Transverse colon (tissue), 4 donors: Measurements from ENCODE around the gene MTSS2. TPM values are rescaled to one million over a fixed set of nuclear protein-coding genes. Genes with fewer than 3 reads are reported as not detected.

Experiments used
- DNase-seq: peaks from one replicate; pipeline ENCODE4 v3.0.0-alpha.2; 2019
- H3K27ac ChIP-seq, 4 donors: fragments of 200-600 bp; sonication (generic); 2 replicates each; pipeline ENCODE4 v1.5.1; 2016 to 2018; ENCODE audit warnings: inconsistent platforms in 4 of 4
- H3K27me3 ChIP-seq: fragments of 200-600 bp; sonication (generic); 2 replicates; pipeline ENCODE4 v1.5.1; 2017; ENCODE audit warnings: inconsistent platforms
- H3K36me3 ChIP-seq, 4 donors: fragments of 200-600 bp; sonication (generic); 2 replicates each; pipeline ENCODE4 v1.5.1; 2017 to 2019; ENCODE audit warnings: inconsistent platforms in 4 of 4
- H3K4me1 ChIP-seq, 4 donors: fragments of 200-600 bp; sonication (generic); 2 replicates each; pipeline ENCODE4 v1.5.1; 2017 to 2020; ENCODE audit warnings: inconsistent platforms in 4 of 4
- H3K4me3 ChIP-seq, 4 donors: fragments of 200-600 bp; sonication (generic); 1 replicate in 1 of 4; 2 replicates in 3 of 4; pipeline versions ENCODE4 v1.5.1 to v1.6.1; 2017 to 2019; ENCODE audit warnings: inconsistent platforms in 4 of 4
- H3K9me3 ChIP-seq, 2 donors: fragments of 200-600 bp; sonication (generic); 2 replicates each; pipeline ENCODE4 v1.5.1; 2017 to 2019; ENCODE audit warnings: inconsistent platforms in 2 of 2
- CTCF ChIP-seq, 5 experiments: fragments of 200-600 bp in 3 of 5; fragments of 450-650 bp in 2 of 5; sonication (generic) in 3 of 5; IDR thresholded peaks; 1 replicate in 2 of 5; 2 replicates in 3 of 5; pipeline ENCODE4 v1.5.1; 2016 to 2017; ENCODE audit warnings: antibody characterized with exemption in 5 of 5, inconsistent platforms in 3 of 5, mild to moderate bottlenecking in 2 of 5, moderate library complexity in 1 of 5
- EP300 ChIP-seq: sonication (generic); formaldehyde crosslinking; IDR thresholded peaks from one replicate; pipeline ENCODE4 v1.6.1; 2017; ENCODE audit warnings: antibody characterized with exemption, low read depth
- POLR2A ChIP-seq: fragments of 450-650 bp; IDR thresholded peaks from one replicate; pipeline ENCODE4 v1.6.1; 2016; ENCODE audit warnings: antibody characterized with exemption, mild to moderate bottlenecking, moderate library complexity
- POLR2AphosphoS5 ChIP-seq, 3 donors: sonication (generic); formaldehyde crosslinking; IDR thresholded peaks; one replicate each; pipeline ENCODE4 v1.6.1; 2016; ENCODE audit warnings: antibody characterized with exemption in 3 of 3
- WGBS, 2 donors: methylation state at CpG; one replicate each; pipeline ENCODE4 v1.1.5; 2018; ENCODE audit warnings: low coverage in 1 of 2; 5-methylcytosine and 5-hydroxymethylcytosine counted together
- in situ Hi-C, 4 donors: fragments of 200-750 bp; cut with MboI; loops; one replicate each; pipeline versions ENCODE4 v1.15.0 to v1.15.1; 2017; ENCODE audit warnings: low sequenced_read_pairs in 3 of 4, low pct_ligation_motif_present in 1 of 4, low pct_unique_long_range_greater_than_20kb in 1 of 4
- intact Hi-C: fragments of 100-400 bp; cut with DNase I; formaldehyde crosslinking; loops from one replicate; pipeline ENCODE4 v1.15.1; 2023; ENCODE audit warnings: low total_unique reads
- total RNA-seq, 4 donors: library from RNA; depleted of rRNA; stranded (reverse); fragments of >200 nt; gene quantifications; one replicate each; pipeline ENCODE4 v1.1.0, GENCODE V29; 2016

MTSS2 gene
- total RNA-seq, 4 donors from 2014 or later = 13.9 to 149 (median 33.8) TPM

- in situ Hi-C loops = no loop called here
- H3K4me1 ChIP-seq = peaks cover 13 to 50% (median 24%) of the 10 kb centered on the region in 4 donors
- no peaks in the 10 kb centered on the region for H3K9me3 ChIP-seq
- no peak for TF ChIP-seq POLR2A
- TF ChIP-seq EP300 = no peak
- TF ChIP-seq CTCF (IDR thresholded peaks at IDR 0.05) = no peak
- TF ChIP-seq POLR2AphosphoS5 (IDR thresholded peaks at IDR 0.05) = no peak
- WGBS, 2 donors = 89 to 94% methylated on average over 7 to 31 of the region's 31 CpGs
- H3K4me3 ChIP-seq = no peak overlapping the region
- H3K27ac ChIP-seq = peak overlapping the region in 2 of 4 donors; percentile 4 to 87
- no peaks in the 10 kb centered on the region for H3K36me3 ChIP-seq
- intact Hi-C loops = no loop called here
- no peak for DNase-seq
- H3K27me3 ChIP-seq = no peaks in the 10 kb centered on the region
Measured at GRCh38 chr16:70710422-70711210, 24.8 kb upstream of the MTSS2 start.

DNA sequence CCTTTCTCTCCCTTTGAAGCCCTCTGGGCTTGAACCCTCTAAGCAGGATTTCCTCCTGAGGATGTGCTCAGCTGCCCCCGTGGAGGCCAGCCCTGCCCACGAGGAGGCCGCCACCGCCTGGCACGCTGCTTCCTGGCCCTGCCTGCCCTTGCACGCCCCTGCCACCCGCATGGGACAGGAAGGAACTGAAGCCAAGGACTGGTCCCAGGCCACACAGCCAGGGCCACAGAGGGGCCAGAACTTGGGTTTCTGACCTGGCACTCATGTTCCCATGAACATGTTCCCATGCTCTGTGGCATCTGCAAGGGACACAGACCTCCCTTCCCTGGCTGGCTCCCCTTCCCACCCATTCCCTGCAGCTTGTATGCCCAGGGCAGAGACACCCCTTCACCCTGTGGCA is 24.1 kb upstream of the MTSS2 start:
- H3K27me3 ChIP-seq = no peaks in the 10 kb centered on the region
- no peak overlapping the region for H3K4me3 ChIP-seq
- H3K36me3 ChIP-seq = no peaks in the 10 kb centered on the region
- no peak for DNase-seq
- in situ Hi-C loops (no loop called here), intact Hi-C loops (no loop called here)
- peak overlapping the region; percentile 1 to 87 (median 47) for H3K27ac ChIP-seq
- H3K4me1 ChIP-seq = peaks cover 11 to 46% (median 23%) of the 10 kb centered on the region in 4 donors
- TF ChIP-seq EP300 (no peak), CTCF (IDR thresholded peaks at IDR 0.05) (no peak), POLR2AphosphoS5 (IDR thresholded peaks at IDR 0.05) (no peak), POLR2A (no peak)
- WGBS, 2 donors = 84% methylated on average over 5 of the region's 7 CpGs; no CpG with 5 or more reads in 1 of the 2 donors
- no peaks in the 10 kb centered on the region for H3K9me3 ChIP-seq

DNA sequence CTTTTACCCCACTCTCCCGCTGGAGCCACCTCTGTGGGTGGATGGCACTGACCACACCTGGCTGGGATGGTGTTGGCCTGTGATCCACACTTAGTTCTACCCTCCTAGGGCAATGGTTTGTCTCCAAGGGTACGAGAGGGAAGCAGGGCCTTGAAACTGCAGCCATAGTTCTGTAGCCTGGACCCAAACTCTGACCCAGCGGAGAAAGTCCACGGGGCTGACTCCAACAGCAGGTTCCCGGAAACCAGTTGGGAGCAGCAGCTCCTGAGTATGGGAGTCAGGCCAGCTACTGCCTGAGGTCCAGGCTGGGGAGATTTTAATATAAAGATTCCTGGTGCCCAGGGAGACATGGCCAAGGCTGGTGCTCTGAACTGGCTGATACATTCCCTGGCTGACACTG is 23.6 kb upstream of the MTSS2 start:
- Histone ChIP-seq H3K4me3 (no peak overlapping the region), H3K36me3 (no peaks in the 10 kb centered on the region), H3K27ac (peak overlapping the region; percentile 7 to 87 (median 86)), H3K9me3 (no peaks in the 10 kb centered on the region), H3K4me1 (peaks cover 7 to 45% (median 22%) of the 10 kb centered on the region in 4 donors), H3K27me3 (no peaks in the 10 kb centered on the region)
- in situ Hi-C loops (no loop called here), intact Hi-C loops (no loop called here)
- 80% methylated on average over 4 of the region's 5 CpGs; no CpG with 5 or more reads in 1 of the 2 donors for WGBS, 2 donors
- TF ChIP-seq POLR2AphosphoS5 (IDR thresholded peaks at IDR 0.05) (no peak), POLR2A (no peak), CTCF (IDR thresholded peaks at IDR 0.05) (no peak), EP300 (no peak)
- DNase-seq = no peak

DNA sequence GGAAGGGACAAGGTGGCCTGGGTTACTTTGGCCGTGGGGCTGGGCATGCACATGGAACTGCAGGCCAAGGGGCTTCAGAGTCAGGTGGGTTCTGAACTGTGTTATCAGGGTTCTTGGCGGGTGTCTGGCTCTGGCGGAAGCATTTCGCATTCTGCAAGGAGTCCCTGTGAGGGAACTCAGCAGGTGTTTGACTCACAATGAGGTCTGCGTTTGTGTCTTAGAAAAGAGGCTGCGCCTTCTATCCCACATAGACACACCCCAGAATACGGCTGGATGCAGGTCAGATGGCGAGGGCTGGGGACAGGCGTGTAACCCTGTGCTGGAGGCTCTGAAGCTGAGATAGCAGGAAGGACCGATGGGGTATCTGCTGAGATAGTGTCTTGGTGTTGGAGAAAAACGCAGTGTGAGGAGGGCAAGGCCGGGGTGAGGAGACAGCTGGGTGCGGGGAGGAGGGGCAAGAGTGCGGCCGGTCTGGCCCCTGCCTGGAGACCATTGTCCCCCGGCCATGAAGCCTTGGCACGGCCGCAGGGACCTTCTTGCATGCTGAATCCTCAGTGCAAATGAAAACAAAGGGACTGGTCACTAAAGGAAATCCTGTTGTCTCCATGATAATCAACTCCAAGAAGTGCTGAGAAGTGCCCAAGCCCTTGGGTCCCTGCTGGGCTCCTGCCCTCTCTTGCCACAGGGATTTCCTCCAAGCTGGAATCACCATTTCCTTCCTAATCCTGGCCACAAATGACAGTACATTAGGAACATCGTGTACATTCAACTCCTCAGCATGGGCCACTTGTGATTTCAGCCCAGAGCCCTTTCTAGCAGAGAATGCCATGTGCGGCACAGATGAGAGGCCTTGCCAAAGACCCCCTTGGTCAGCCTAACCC is 22.8 kb upstream of the MTSS2 start:
- TF ChIP-seq POLR2AphosphoS5 (IDR thresholded peaks at IDR 0.05) (no peak), POLR2A (no peak), CTCF (IDR thresholded peaks at IDR 0.05) (no peak), EP300 (no peak)
- Histone ChIP-seq H3K27ac (peak overlapping the region; percentile 7 to 87 (median 86)), H3K9me3 (no peaks in the 10 kb centered on the region), H3K4me3 (no peak overlapping the region), H3K27me3 (no peaks in the 10 kb centered on the region), H3K4me1 (peaks cover 7 to 46% (median 28%) of the 10 kb centered on the region in 4 donors), H3K36me3 (no peaks in the 10 kb centered on the region)
- WGBS, 2 donors = 81% methylated on average over 20 of the region's 20 CpGs; no CpG with 5 or more reads in 1 of the 2 donors
- in situ Hi-C loops (no loop called here), intact Hi-C loops (no loop called here)
- no peak for DNase-seq
